Motor neuron (in vitro differentiated cells): ENCODE results near the gene MAGI1. TPM values are rescaled to one million over a fixed set of nuclear protein-coding genes. Genes with fewer than 3 reads are reported as not detected.
"Not testable (repeated sequence)": the region's sequence is repeated elsewhere in the genome, so short reads cannot be mapped to it uniquely, and the experiment has no call there.

Source experiments
- ATAC-seq, 8 experiments: fragments of 200-7000 bp; cut with Tn5 transposase; replicated peaks in 6 of 8; 2 replicates each; pipeline ENCODE4 v1.8.0; 2021; ENCODE audit warnings: mild to moderate bottlenecking in 8 of 8, moderate library complexity in 8 of 8
- H3K27ac ChIP-seq, 2 donors: fragments of 250-450 bp; sonication (Bioruptor Pico); 2 replicates each; pipeline ENCODE4 v1.9.0; 2021; ENCODE audit warnings: antibody characterized with exemption in 2 of 2, mild to moderate bottlenecking in 2 of 2, moderate library complexity in 1 of 2
- H3K4me1 ChIP-seq, 2 donors: fragments of 250-450 bp; sonication (Bioruptor Pico); replicated peaks in 1 of 2; 2 replicates each; pipeline ENCODE4 v1.6.1; 2021; ENCODE audit warnings: antibody characterized with exemption in 2 of 2, mild to moderate bottlenecking in 2 of 2, moderate library complexity in 1 of 2
- H3K4me3 ChIP-seq, 5 donors: fragments of 250-450 bp; sonication (Bioruptor Pico); 2 replicates each; pipeline ENCODE4 v1.9.0; 2021; ENCODE audit warnings: antibody characterized with exemption in 5 of 5, mild to moderate bottlenecking in 5 of 5, moderate library complexity in 4 of 5
- WGBS, 10 experiments: fragments of 450-650 bp; shearing (Covaris generic); methylation state at CpG; one replicate each; pipeline ENCODE4 v1.0.0; 2022; 5-methylcytosine and 5-hydroxymethylcytosine counted together
- in situ Hi-C, 9 experiments: fragments of 400-800 bp; cut with MboI; loops; one replicate each; pipeline ENCODE4 v1.15.0; 2021; ENCODE audit warnings: low sequenced_read_pairs in 9 of 9, low pct_unique_long_range_greater_than_20kb in 2 of 9; ENCODE audit not compliant: unreplicated experiment in 9 of 9
- total RNA-seq, 8 experiments: library from RNA; unstranded; fragments of 300-600 nt; gene quantifications; 2 replicates each; pipeline versions ENCODE4 v1.2.3 to v1.2.4, GENCODE V29; 2022

MAGI1 gene
- total RNA-seq, 8 experiments from 2014 or later = 25.3 to 66.3 (median 38.2) TPM

DNA sequence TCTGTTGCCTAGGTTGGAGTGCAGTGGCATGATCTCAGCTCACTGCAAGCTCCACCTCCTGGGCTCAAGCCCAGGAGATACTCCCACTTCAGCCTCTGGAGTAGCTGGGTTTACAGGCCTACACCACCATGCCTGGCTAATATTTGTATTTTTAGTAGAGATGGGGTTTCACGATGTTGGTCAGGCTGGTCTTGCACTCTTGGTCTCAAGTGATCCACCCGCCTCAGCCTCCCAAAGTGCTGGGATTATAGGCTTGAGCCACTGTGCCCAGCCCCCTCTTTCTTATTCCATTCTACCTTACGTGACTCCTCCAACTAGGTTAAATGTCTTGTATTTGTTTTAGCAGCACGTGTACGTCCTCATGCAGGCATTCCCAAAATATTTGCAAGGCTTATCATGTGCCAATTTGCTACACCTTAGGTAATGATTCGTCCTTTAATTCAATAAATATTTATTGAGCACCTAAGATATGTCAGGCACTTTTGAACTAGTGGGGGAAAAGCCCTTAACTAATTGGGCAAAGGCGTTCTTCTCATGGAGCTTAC, 14.9 kb upstream of the MAGI1 start:
- 27 to 100% (median 65%) methylated on average over 1 to 6 of the region's 7 CpGs; no CpG with 5 or more reads in 2 of the 10 experiments for WGBS, 10 experiments
- in situ Hi-C loops = no loop called here

DNA sequence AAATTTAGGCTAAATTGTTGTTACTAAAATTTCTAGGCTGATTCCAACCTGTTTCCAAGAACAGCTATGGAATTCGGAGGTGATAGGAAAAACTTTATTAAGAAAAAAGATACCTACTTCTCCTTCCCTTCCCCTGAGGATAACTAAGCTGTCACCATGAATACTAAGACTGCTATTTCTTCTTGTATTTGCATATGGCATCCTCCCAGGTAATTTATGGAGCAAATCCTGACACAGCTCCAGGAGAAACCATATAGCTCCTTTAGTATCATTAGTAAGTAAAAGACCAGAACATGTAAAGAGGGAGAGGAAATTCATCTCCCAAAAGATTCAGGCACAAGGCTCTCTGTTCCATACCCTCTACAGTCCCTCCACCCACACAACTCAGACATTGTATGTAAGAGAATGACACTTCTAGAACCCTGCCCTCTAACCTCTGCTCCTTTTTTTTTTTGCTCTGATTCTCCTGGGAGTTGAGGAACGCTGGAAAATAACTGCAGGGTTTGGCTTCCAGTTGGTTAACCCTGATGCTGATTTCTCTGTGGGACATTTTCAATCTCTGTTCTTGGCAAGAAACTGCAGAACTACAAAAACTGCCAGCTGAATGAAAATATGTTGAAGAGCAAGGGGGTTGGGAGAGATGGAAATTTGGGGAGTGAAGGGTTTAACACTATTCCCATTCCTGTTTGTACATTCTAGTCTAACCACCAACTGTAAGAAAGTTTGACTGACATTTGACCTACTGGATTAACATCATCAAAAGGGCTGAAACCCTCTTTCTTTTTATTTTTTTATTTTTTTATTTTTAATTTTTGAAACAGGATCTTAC, 14.2 kb upstream of the MAGI1 start:
- no peak overlapping the region for H3K27ac ChIP-seq
- WGBS, 10 experiments = 44 to 100% (median 60%) methylated on average over 1 to 2 of the region's 2 CpGs; no CpG with 5 or more reads in 1 of the 10 experiments
- H3K4me3 ChIP-seq = no peak overlapping the region
- ATAC-seq = peak in 2 of 8 experiments; percentile 64 to 69
- H3K4me1 ChIP-seq = peaks cover 0 to 19% of the 10 kb centered on the region in 2 donors
- in situ Hi-C loops = no loop called here

More for the DNA sequence above, 14.9 kb upstream of the MAGI1 start:
- H3K4me1 ChIP-seq = peaks cover 0 to 19% of the 10 kb centered on the region in 2 donors
- no peak overlapping the region for H3K27ac ChIP-seq
- H3K4me3 ChIP-seq = no peak overlapping the region
- ATAC-seq = peak in 2 of 8 experiments; percentile 85 to 95

GRCh38 chr3:66050821-66051220, 12.1 kb upstream of the MAGI1 start:
- in situ Hi-C loops = no loop called here
- H3K4me3 ChIP-seq = no peak overlapping the region
- 55 to 100% (median 93%) methylated on average over 1 to 2 of the region's 2 CpGs; no CpG with 5 or more reads in 1 of the 10 experiments for WGBS, 10 experiments
- peaks cover 0 to 10% of the 10 kb centered on the region in 2 donors for H3K4me1 ChIP-seq
- no peak overlapping the region for H3K27ac ChIP-seq
- no peak for ATAC-seq

GRCh38 chr3:66048051-66048395, 9.3 kb upstream of the MAGI1 start:
- in situ Hi-C loops = no loop called here
- H3K27ac ChIP-seq = no peak overlapping the region
- no peak overlapping the region for H3K4me3 ChIP-seq
- H3K4me1 ChIP-seq = peaks cover 0 to 2% of the 10 kb centered on the region in 2 donors
- ATAC-seq = no peak

- Histone ChIP-seq H3K4me1 (no peaks in the 10 kb centered on the region), H3K27ac (no peak overlapping the region), H3K4me3 (no peak overlapping the region)
- in situ Hi-C loops = no loop called here
- WGBS, 10 experiments = 4 to 100% (median 33%) methylated on average over 1 to 6 of the region's 6 CpGs; no CpG with 5 or more reads in 3 of the 10 experiments
- ATAC-seq = peak in 2 of 8 experiments; percentile 22
Measured at GRCh38 chr3:66047311-66048050, 8.8 kb upstream of the MAGI1 start.

- ATAC-seq, H3K4me1 ChIP-seq, in situ Hi-C loops, H3K27ac ChIP-seq, H3K4me3 ChIP-seq: not testable (repeated sequence)
- 50 to 100% (median 90%) methylated on average over 1 to 2 of the region's 2 CpGs; no CpG with 5 or more reads in 2 of the 10 experiments for WGBS, 10 experiments
Measured at GRCh38 chr3:66046321-66046720, 7.6 kb upstream of the MAGI1 start.

DNA sequence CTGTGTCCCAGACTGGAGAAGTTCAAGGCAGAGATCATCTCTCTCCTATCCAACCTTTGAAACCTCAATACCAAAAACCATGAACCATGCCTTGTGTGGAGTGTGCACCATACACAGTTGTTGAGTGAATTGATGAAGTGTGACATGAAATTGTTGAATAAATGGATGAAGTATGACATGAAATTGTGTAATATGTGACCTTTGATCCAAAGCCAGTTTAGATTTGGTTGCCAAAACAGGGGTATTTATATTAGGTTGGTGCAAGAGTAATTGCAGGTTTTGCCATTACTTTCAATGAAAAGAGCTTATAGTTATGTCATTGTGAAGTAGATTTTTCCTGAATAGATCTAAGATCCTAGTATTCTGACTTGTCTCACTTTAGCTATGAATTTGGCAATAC, 3.1 kb upstream of the MAGI1 start:
- peaks cover 0 to under 1% of the 10 kb centered on the region in 2 donors for H3K4me1 ChIP-seq
- no peak for ATAC-seq
- no peak overlapping the region for H3K27ac ChIP-seq
- no peak overlapping the region for H3K4me3 ChIP-seq
- in situ Hi-C loops = no loop called here

GRCh38 chr3:66041116-66041515, 2.4 kb upstream of the MAGI1 start:
- H3K27ac ChIP-seq = no peak overlapping the region
- peaks cover 0 to 5% of the 10 kb centered on the region in 2 donors for H3K4me1 ChIP-seq
- no peak for ATAC-seq
- in situ Hi-C loops = no loop called here
- 0 to 100% (median 46%) methylated on average over 1 of the region's 1 CpG; no CpG with 5 or more reads in 2 of the 10 experiments for WGBS, 10 experiments
- H3K4me3 ChIP-seq = no peak overlapping the region

- peak in 3 of 8 experiments; percentile 0 to 13 (median 9) for ATAC-seq
- Histone ChIP-seq H3K27ac (peak overlapping the region in 1 of 2 donors; percentile 5), H3K4me1 (peaks cover 7 to 8% of the 10 kb centered on the region in 2 donors), H3K4me3 (peak overlapping the region; percentile 52 to 68 (median 61))
- in situ Hi-C loops = no loop called here
- 3 to 9% methylated on average over 6 to 7 of the region's 20 CpGs; no CpG with 5 or more reads in 8 of the 10 experiments for WGBS, 10 experiments
Measured at GRCh38 chr3:66039590-66039887, 821 bp upstream of the MAGI1 start.

DNA sequence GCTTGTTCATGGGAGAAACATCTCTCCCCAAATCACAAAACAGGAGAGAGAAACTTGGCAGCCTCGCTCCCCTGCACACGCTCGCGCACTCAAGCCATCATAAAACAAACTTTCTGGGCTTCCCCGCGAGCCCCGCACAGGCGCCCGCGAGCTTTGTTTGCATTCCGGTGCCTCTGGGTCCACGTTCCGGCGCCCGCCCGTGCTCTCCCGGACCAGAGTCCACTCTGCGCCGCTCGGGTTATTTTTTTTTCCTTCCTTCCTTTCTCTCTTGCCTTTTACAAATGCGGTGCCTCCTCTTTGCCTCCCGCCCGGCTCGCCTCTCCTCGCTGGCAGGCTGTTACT, 363 bp downstream of the MAGI1 start:
- Histone ChIP-seq H3K4me1 (peaks cover 7 to 8% of the 10 kb centered on the region in 2 donors), H3K27ac (peak overlapping the region; percentile 34 to 35), H3K4me3 (peak overlapping the region; percentile 52 to 68 (median 61))
- in situ Hi-C loops = no loop called here
- peak in 5 of 8 experiments; percentile 43 to 56 (median 48) for ATAC-seq
- 0 to 2% (median 1%) methylated on average over 1 to 17 of the region's 25 CpGs; no CpG with 5 or more reads in 5 of the 10 experiments for WGBS, 10 experiments

DNA sequence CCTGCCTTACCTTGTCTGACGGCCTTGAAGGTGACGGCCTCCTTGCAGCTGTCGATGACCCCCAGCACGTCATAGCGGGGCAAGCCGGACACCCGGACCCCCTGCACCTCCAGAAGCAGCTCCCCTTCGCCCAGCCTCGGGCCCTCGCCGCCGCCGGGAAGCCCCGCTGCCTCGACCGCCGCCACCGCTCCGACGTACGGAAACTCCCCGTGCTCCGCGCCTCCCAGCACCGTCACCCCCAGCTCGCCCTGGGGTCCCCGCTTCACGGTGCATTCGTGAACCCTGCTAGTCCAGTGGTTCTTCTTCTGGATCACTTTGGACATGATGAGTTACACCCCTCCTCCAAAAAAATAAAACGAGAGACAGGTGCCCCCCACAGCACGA, 740 bp downstream of the MAGI1 start:
- peak overlapping the region; percentile 52 to 68 (median 61) for H3K4me3 ChIP-seq
- H3K27ac ChIP-seq = no peak overlapping the region
- in situ Hi-C loops = no loop called here
- H3K4me1 ChIP-seq = peaks cover 7 to 8% of the 10 kb centered on the region in 2 donors
- 0% methylated on average over 4 of the region's 31 CpGs; no CpG with 5 or more reads in 8 of the 10 experiments for WGBS, 10 experiments
- ATAC-seq = no peak

- peak in 2 of 8 experiments; percentile 2 to 17 for ATAC-seq
- WGBS, 10 experiments = 0 to 8% (median 0%) methylated on average over 1 to 8 of the region's 33 CpGs; no CpG with 5 or more reads in 3 of the 10 experiments
- Histone ChIP-seq H3K4me1 (peaks cover 7 to 8% of the 10 kb centered on the region in 2 donors), H3K27ac (no peak overlapping the region), H3K4me3 (peak overlapping the region; percentile 52 to 68 (median 61))
- in situ Hi-C loops = no loop called here
Measured at GRCh38 chr3:66037330-66037985, 1.3 kb downstream of the MAGI1 start.
